Large intestine (tissue), 12 donors: Measurements from ENCODE around the gene PLEKHH3. TPM values are rescaled to one million over a fixed set of nuclear protein-coding genes. Genes with fewer than 3 reads are reported as not detected.

ENCODE experiments used
- DNase-seq, 2 donors: peaks; one replicate each; pipeline versions ENCODE4 v3.0.0 to v3.0.0-alpha.2; 2013
- H3K27ac ChIP-seq: one replicate; pipeline ENCODE4 v1.5.1; 2013; ENCODE audit warnings: low read length
- H3K27me3 ChIP-seq: 2 replicates; pipeline ENCODE4 v1.6.1; 2013; ENCODE audit warnings: low read length; ENCODE audit not compliant: control insufficient read depth, insufficient read depth
- H3K36me3 ChIP-seq: 2 replicates; pipeline ENCODE4 v1.6.1; 2013; ENCODE audit warnings: low read length; ENCODE audit not compliant: control insufficient read depth, insufficient read depth
- H3K4me1 ChIP-seq: one replicate; pipeline ENCODE4 v1.6.1; 2013; ENCODE audit warnings: low read length; ENCODE audit not compliant: control insufficient read depth, insufficient read depth
- H3K4me3 ChIP-seq: one replicate; pipeline ENCODE4 v1.5.1; 2013; ENCODE audit warnings: low read length
- H3K9me3 ChIP-seq: one replicate; pipeline ENCODE4 v1.6.1; 2013; ENCODE audit warnings: mild to moderate bottlenecking, low read depth, low read length, moderate library complexity; ENCODE audit not compliant: control insufficient read depth
- WGBS: methylation state at CpG from one replicate; pipeline ENCODE4 v1.1.5; 2013; ENCODE audit warnings: low lambda C conversion rate; ENCODE audit not compliant: insufficient coverage; 5-methylcytosine and 5-hydroxymethylcytosine counted together
- long read RNA-seq, 11 donors: transcript quantifications; one replicate each; lab custom pipeline, GENCODE V29; 2026
- polyA plus RNA-seq: library from polyadenylated mRNA; unstranded; fragments of 120-200 nt; gene quantifications from one replicate; pipeline ENCODE4 v1.2.1, GENCODE V29; 2013

The PLEKHH3 gene, protein sequence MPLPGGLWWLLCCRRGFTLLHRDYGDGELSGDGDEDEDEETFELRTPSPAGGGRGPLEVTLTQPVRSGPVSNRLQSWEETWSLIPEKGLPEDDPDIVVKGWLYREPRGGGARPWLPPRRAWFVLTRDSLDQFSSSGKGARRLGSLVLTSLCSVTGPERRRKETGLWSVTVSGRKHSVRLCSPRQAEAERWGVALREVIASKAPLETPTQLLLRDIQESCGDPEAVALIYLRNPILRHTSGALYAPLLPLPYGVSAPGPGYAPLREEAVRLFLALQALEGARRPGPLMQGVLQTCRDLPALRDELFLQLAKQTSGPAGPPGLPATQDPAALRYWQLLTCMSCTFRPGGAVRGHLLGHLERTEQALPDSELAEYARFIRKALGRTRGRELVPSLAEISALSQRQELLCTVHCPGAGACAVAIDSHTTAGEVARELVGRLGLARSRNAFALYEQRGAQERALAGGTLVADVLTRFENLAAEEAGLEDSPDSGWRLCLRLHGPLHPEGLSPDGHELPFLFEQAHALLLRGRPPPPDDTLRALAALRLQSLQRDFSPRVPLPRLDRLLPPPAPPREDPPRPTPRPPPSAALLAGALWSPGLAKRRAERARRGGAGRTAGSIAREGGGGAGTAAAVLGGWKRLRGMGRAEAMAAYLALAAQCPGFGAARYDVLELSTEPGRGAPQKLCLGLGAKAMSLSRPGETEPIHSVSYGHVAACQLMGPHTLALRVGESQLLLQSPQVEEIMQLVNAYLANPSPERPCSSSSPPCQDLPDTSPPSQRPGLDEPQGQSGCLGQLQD
- polyA plus RNA-seq = 9.2 TPM
- long read RNA-seq, donor 1 = 0 reads
- long read RNA-seq, donor 2, partial matches to known transcripts = 0 of 1 reads
- long read RNA-seq, donor 2, other reads (novel, unspliced or antisense) = 0 of 1 reads
- long read RNA-seq, donor 3 = 0 reads
- long read RNA-seq, donor 4 = 0 reads
- long read RNA-seq, donor 5, partial matches to known transcripts = 0 of 2 reads
- long read RNA-seq, donor 5, other reads (novel, unspliced or antisense) = 0 of 2 reads
- long read RNA-seq, donor 6, partial matches to known transcripts = 0 of 1 reads
- long read RNA-seq, donor 6, other reads (novel, unspliced or antisense) = 0 of 1 reads
- long read RNA-seq, donor 7, partial matches to known transcripts = 0 of 1 reads
- long read RNA-seq, donor 7, other reads (novel, unspliced or antisense) = 0 of 1 reads
- long read RNA-seq, donor 8, partial matches to known transcripts = 0 of 2 reads
- long read RNA-seq, donor 8, other reads (novel, unspliced or antisense) = 0 of 2 reads
- long read RNA-seq, donor 9, partial matches to known transcripts = 0 of 1 reads
- long read RNA-seq, donor 9, other reads (novel, unspliced or antisense) = 0 of 1 reads
- long read RNA-seq, donor 10 = 0 reads
- long read RNA-seq, donor 11, partial matches to known transcripts = 0 of 1 reads
- long read RNA-seq, donor 11, other reads (novel, unspliced or antisense) = 0 of 1 reads

DNA sequence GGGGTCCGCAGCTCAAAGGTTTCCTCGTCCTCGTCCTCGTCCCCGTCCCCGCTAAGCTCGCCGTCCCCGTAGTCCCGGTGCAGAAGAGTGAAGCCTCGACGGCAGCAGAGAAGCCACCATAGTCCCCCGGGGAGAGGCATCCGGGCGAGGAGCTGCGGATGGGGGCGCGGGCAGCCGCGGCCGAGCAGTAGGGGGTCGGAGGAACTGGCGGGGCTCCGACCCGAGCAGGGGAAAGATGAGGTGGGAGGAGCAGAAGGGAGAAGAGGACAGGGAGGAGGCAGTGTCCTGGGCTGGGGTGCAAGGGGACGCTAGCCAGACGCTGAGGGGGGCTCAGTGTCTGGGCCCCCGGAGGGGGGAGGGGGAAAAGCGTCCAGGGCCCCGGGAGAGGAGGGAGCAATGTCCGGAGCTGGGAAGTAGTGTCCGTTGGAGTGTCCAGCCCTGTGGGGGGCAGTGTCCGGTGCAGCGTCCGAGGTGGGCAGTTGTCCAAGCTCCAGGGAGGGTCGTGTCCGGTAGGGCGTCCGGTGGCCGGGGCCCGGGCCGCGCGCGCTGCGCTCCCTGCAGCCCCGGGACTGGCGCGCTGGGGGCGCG is at the start of gene PLEKHH3:
Gene PLEKHH3 (minus strand): TSS at position 571 of the 588 bp plus-strand sequence. CDS start 431 bp downstream, at position 140.
- no CpG with 5 or more reads among the region's 51 CpGs for WGBS
- no peak for DNase-seq

DNA sequence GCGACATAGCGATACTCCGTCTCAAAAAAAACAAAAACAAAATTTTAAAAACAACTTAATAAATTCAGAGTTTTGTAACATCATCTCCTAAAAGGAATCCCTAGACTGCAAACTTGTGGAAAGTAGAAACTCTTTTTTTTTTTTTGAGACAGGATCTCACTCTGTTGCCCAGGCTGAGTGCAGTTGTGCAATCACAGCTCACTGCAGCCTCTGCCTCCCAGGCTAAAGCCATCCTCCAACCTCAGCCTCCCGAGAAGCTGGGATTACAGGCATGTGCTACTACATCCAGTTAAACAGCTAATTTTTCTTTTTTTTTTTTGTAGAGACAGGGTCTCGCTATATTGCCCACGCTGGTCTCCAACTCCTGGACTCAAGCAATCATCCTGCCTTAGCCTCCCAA is 48.3 kb upstream of the PLEKHH3 start:
- H3K27me3 ChIP-seq = no peaks in the 10 kb centered on the region
- DNase-seq = no peak
- no peaks in the 10 kb centered on the region for H3K9me3 ChIP-seq
- H3K4me1 ChIP-seq = no peaks in the 10 kb centered on the region
- H3K4me3 ChIP-seq = no peak overlapping the region
- no CpG with 5 or more reads among the region's 6 CpGs for WGBS
- no peak overlapping the region for H3K27ac ChIP-seq
- peaks cover 54% of the 10 kb centered on the region for H3K36me3 ChIP-seq

More for the DNA sequence above, at the start of gene PLEKHH3:
- Histone ChIP-seq H3K9me3 (peaks cover 19% of the 10 kb centered on the region), H3K36me3 (peaks cover 19% of the 10 kb centered on the region), H3K4me1 (peaks cover 64% of the 10 kb centered on the region), H3K4me3 (peak within 1 kb of the TSS; percentile 92), H3K27me3 (peaks cover 60% of the 10 kb centered on the region), H3K27ac (peak within 1 kb of the TSS; percentile 87)

DNA sequence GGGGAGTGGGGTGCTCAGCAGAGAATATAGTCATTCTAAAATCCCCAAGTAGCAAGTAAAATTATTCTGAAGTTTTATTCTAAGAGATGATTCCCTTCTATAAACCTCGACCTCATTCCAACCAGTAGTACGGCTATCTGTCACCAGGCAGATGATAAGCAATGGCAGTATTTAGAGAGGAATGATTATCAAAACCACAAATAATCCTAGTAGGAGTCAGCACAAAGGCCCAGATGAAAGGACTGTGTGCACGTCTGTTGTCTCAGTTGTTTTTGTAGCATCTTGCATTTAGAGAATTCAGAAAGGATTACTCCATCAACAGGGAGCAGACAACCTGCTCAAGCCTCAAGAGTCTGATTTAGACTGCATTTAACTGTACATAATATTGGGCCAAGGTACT is 46.8 kb upstream of the PLEKHH3 start:
- Histone ChIP-seq H3K36me3 (peaks cover 58% of the 10 kb centered on the region), H3K4me1 (no peaks in the 10 kb centered on the region), H3K9me3 (no peaks in the 10 kb centered on the region), H3K4me3 (no peak overlapping the region), H3K27ac (no peak overlapping the region), H3K27me3 (no peaks in the 10 kb centered on the region)
- no CpG with 5 or more reads among the region's 3 CpGs for WGBS
- DNase-seq = no peak

DNA sequence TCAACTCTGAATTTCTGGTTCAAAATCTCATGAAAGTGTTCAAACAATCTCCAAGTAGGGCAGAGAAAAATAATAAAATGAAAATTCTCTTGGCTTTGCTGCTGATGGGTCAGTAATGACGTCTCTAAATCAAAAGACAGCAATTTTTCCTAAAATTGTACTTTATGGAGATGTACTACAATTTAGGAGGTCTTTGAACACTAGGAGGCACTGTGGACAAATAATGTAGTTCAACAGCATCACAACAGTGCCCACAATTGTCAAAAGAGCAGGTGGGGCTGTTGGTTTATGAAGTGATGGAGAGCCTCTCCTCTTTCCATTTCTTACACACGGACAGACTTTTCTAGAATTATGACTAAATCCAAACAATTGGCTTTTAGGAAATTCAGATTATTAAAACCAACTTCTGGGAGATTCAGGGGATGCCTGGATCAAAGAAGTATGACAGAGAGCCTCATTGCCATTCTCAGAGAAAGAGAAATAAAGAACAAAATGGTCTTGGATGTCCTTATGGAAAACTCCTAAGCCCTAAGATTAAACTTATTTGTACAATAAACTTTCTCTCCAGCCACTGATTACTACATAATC is 44.3 kb upstream of the PLEKHH3 start:
- H3K4me3 ChIP-seq = no peak overlapping the region
- peaks cover 72% of the 10 kb centered on the region for H3K36me3 ChIP-seq
- no CpG with 5 or more reads among the region's 2 CpGs for WGBS
- no peaks in the 10 kb centered on the region for H3K27me3 ChIP-seq
- no peak overlapping the region for H3K27ac ChIP-seq
- no peaks in the 10 kb centered on the region for H3K4me1 ChIP-seq
- peak; percentile 48 to 56 for DNase-seq
- H3K9me3 ChIP-seq = no peaks in the 10 kb centered on the region

DNA sequence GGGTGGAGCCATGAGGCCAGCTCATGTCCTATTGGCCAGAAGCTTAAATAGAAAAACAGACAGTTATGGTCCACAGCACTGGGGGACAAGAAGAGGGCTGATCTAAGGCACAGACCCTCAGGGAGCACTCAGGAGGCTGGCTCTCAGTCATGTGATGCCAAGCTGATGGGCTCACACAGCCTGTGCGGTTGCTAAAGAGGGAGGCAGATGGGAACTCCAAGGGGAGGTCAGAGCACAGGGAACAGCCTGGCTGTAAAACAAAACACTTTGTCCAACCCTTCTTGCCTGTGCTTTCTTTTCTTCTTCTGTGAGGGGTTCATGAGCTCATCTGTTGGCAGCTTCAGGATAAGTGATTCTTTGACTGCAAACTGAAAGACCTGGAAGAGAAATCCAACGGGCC is 32.8 kb upstream of the PLEKHH3 start:
- no peaks in the 10 kb centered on the region for H3K4me1 ChIP-seq
- H3K4me3 ChIP-seq = no peak overlapping the region
- no peak for DNase-seq
- no CpG with 5 or more reads among the region's 2 CpGs for WGBS
- H3K36me3 ChIP-seq = peaks cover 79% of the 10 kb centered on the region
- no peak overlapping the region for H3K27ac ChIP-seq
- H3K27me3 ChIP-seq = no peaks in the 10 kb centered on the region
- H3K9me3 ChIP-seq = no peaks in the 10 kb centered on the region

DNA sequence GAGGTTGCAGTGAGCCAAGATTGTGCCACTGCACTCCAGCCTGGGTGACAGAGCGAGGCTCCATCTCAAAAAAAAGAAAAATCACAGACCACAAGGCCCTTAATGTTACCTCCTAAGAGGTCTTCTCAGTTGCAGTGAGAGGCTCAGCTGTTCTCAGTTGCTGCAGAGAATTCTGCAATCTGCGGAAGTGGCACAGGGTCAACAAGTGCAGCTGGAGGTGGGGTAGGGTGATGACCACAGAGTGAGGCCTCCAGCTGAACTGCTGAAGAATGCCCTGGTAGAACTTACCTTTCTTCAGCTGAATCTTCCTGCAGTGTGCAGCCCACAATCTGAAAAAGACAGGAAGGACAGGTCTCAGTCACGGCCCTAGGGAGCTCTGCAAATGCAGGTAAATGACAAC is 31.8 kb upstream of the PLEKHH3 start:
- Histone ChIP-seq H3K36me3 (peaks cover 84% of the 10 kb centered on the region), H3K27ac (no peak overlapping the region), H3K27me3 (no peaks in the 10 kb centered on the region), H3K4me3 (no peak overlapping the region), H3K9me3 (no peaks in the 10 kb centered on the region), H3K4me1 (no peaks in the 10 kb centered on the region)
- WGBS = no CpG with 5 or more reads among the region's 3 CpGs
- DNase-seq = no peak

DNA sequence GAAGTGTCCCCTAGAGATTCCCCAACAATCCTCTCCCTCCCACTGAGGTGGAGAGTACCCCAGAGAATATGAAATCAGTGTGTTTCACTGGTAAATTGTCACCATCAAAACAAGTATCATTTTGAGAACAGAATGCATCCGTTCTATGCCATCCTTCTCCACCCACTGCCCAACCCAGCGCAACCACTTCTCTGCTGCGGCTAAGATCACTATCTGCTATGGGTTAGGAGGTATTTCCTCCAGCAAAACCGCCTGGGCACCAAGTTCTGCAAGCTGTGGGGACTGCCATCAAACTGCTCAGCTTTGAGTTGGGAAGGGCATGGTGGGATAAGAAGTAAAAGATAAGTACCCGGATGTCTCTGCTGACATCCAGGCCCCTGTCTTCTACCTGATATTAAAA is 29.9 kb upstream of the PLEKHH3 start:
- Histone ChIP-seq H3K4me1 (no peaks in the 10 kb centered on the region), H3K27me3 (no peaks in the 10 kb centered on the region), H3K27ac (no peak overlapping the region), H3K9me3 (no peaks in the 10 kb centered on the region), H3K4me3 (no peak overlapping the region), H3K36me3 (peaks cover 90% of the 10 kb centered on the region)
- 94% methylated on average over 3 of the region's 5 CpGs for WGBS
- DNase-seq = no peak

DNA sequence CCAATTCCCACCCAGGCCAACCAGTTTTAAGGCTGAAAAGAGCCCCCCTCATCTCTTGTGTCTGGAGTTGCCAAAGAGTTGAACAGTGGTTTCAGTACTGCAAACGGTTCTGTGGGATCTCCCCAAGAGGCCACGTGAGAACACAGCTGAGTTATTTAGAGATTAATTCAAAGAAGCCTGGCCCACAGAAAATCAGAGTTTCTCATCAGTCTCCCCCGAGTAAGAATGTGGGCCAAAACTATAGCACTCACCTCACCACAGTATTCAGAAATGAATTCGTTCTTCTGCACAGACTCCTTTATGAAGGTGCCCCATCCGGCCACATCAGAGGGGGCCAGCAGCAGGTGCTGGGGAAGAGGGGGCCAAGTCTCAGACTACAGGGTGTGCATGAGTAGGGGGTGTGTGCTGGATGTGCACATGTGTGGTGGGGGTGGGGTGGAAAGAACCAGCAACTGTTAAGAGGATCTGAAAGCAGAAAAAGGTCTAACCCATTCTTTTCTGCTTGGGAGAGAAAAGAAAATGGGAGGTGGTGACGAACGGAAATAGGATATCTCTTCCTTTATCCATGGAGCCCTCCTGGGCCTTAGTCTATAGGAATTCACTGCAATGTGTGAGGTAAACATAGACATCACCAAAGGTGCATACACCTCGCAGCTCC is 28.2 kb upstream of the PLEKHH3 start:
- no peak for DNase-seq
- 100% methylated on average over 1 of the region's 8 CpGs for WGBS
- H3K36me3 ChIP-seq = peaks cover 94% of the 10 kb centered on the region

DNA sequence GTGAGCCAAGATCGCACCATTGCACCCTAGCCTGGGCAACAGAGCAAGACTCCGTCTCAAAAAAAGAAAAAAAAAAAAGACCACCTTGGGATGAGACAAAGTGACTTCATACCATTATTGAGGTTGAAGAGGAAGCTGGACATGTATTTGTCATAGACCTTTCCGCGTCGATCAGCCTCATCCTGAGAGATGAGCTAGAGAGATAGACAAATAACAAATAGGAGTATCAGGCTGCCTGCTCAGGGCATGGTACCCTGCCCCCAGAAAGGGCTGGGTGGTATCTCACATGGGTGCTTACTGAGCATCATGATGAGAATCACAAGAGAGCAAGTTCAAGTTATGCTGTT is 27.7 kb upstream of the PLEKHH3 start:
- Histone ChIP-seq H3K27me3 (no peaks in the 10 kb centered on the region), H3K4me3 (no peak overlapping the region), H3K36me3 (peaks cover 91% of the 10 kb centered on the region), H3K27ac (no peak overlapping the region), H3K9me3 (no peaks in the 10 kb centered on the region), H3K4me1 (no peaks in the 10 kb centered on the region)
- no CpG with 5 or more reads among the region's 5 CpGs for WGBS
- no peak for DNase-seq

More for the DNA sequence above, 28.2 kb upstream of the PLEKHH3 start:
- Histone ChIP-seq H3K27me3 (no peaks in the 10 kb centered on the region), H3K4me3 (no peak overlapping the region), H3K27ac (no peak overlapping the region), H3K9me3 (no peaks in the 10 kb centered on the region), H3K4me1 (no peaks in the 10 kb centered on the region)
